IMR-90 (cell line): Measurements from ENCODE around the gene ZEB2.

Experiments
- BHLHE40 ChIP-seq: fragments of 150-350 bp; IDR thresholded peaks from 2 replicates; pipeline ENCODE4 v1.6.1; 2016; ENCODE audit warnings: mild to moderate bottlenecking, low read depth, low read length
- CHD1 ChIP-seq: IDR thresholded peaks from 2 replicates; pipeline ENCODE4 v1.6.1; 2012; ENCODE audit warnings: low read depth, low read length, improper control_type of control experiment
- MXI1 ChIP-seq: IDR thresholded peaks from 2 replicates; pipeline ENCODE4 v1.6.1; 2012; ENCODE audit warnings: low read depth, mild to moderate bottlenecking, low read length, moderate library complexity, borderline replicate concordance
- POLR2A ChIP-seq: IDR thresholded peaks from 2 replicates; pipeline ENCODE4 v1.6.1; 2012; ENCODE audit warnings: mild to moderate bottlenecking, low read depth, low read length
- RCOR1 ChIP-seq: IDR thresholded peaks from 2 replicates; pipeline ENCODE4 v1.6.1; 2012; ENCODE audit warnings: mild to moderate bottlenecking, low read length, improper control_type of control experiment; ENCODE audit not compliant: insufficient replicate concordance
- SMC3 ChIP-seq: fragments of 150-350 bp; IDR thresholded peaks from 2 replicates; pipeline ENCODE4 v1.6.1; 2016; ENCODE audit warnings: low read depth, mild to moderate bottlenecking, antibody characterized with exemption, low read length, moderate library complexity
- TF ChIP-seq, protein P1 (sequence below): conservative IDR thresholded peaks from 2 replicates; pipeline ENCODE4 v1.5.1; 2012; ENCODE audit warnings: mild to moderate bottlenecking, low read depth, low read length, improper control_type of control experiment

- TF ChIP-seq MXI1 (no peak), POLR2A (no peak), RCOR1 (no peak), CHD1 (no peak), BHLHE40 (no peak), SMC3 (no peak)
- TF ChIP-seq, protein P1, sequence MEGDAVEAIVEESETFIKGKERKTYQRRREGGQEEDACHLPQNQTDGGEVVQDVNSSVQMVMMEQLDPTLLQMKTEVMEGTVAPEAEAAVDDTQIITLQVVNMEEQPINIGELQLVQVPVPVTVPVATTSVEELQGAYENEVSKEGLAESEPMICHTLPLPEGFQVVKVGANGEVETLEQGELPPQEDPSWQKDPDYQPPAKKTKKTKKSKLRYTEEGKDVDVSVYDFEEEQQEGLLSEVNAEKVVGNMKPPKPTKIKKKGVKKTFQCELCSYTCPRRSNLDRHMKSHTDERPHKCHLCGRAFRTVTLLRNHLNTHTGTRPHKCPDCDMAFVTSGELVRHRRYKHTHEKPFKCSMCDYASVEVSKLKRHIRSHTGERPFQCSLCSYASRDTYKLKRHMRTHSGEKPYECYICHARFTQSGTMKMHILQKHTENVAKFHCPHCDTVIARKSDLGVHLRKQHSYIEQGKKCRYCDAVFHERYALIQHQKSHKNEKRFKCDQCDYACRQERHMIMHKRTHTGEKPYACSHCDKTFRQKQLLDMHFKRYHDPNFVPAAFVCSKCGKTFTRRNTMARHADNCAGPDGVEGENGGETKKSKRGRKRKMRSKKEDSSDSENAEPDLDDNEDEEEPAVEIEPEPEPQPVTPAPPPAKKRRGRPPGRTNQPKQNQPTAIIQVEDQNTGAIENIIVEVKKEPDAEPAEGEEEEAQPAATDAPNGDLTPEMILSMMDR, result no peak
These were observed 4.4 kb upstream of the ZEB2 start for GRCh38 chr2:144524118-144525009.
